ENCODE data around the gene KNTC1. TPM values are rescaled to one million over a fixed set of nuclear protein-coding genes. Genes with fewer than 3 reads are reported as not detected.

The KNTC1 gene, protein sequence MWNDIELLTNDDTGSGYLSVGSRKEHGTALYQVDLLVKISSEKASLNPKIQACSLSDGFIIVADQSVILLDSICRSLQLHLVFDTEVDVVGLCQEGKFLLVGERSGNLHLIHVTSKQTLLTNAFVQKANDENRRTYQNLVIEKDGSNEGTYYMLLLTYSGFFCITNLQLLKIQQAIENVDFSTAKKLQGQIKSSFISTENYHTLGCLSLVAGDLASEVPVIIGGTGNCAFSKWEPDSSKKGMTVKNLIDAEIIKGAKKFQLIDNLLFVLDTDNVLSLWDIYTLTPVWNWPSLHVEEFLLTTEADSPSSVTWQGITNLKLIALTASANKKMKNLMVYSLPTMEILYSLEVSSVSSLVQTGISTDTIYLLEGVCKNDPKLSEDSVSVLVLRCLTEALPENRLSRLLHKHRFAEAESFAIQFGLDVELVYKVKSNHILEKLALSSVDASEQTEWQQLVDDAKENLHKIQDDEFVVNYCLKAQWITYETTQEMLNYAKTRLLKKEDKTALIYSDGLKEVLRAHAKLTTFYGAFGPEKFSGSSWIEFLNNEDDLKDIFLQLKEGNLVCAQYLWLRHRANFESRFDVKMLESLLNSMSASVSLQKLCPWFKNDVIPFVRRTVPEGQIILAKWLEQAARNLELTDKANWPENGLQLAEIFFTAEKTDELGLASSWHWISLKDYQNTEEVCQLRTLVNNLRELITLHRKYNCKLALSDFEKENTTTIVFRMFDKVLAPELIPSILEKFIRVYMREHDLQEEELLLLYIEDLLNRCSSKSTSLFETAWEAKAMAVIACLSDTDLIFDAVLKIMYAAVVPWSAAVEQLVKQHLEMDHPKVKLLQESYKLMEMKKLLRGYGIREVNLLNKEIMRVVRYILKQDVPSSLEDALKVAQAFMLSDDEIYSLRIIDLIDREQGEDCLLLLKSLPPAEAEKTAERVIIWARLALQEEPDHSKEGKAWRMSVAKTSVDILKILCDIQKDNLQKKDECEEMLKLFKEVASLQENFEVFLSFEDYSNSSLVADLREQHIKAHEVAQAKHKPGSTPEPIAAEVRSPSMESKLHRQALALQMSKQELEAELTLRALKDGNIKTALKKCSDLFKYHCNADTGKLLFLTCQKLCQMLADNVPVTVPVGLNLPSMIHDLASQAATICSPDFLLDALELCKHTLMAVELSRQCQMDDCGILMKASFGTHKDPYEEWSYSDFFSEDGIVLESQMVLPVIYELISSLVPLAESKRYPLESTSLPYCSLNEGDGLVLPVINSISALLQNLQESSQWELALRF (N-terminal part only)
- total RNA-seq, result 3.9 and 4.5 TPM in 2 replicates

GRCh38 chr12:122526683-122527477, at the start of gene KNTC1, which contains the start of gene RSRC2:
Gene KNTC1, plus strand, starts transcription at chr12:122527249. Its CDS starts 2,815 bp downstream, at chr12:122530064.
Gene RSRC2, minus strand, starts transcription at chr12:122526936. Its CDS starts 83 bp downstream, at chr12:122526853.

DNA sequence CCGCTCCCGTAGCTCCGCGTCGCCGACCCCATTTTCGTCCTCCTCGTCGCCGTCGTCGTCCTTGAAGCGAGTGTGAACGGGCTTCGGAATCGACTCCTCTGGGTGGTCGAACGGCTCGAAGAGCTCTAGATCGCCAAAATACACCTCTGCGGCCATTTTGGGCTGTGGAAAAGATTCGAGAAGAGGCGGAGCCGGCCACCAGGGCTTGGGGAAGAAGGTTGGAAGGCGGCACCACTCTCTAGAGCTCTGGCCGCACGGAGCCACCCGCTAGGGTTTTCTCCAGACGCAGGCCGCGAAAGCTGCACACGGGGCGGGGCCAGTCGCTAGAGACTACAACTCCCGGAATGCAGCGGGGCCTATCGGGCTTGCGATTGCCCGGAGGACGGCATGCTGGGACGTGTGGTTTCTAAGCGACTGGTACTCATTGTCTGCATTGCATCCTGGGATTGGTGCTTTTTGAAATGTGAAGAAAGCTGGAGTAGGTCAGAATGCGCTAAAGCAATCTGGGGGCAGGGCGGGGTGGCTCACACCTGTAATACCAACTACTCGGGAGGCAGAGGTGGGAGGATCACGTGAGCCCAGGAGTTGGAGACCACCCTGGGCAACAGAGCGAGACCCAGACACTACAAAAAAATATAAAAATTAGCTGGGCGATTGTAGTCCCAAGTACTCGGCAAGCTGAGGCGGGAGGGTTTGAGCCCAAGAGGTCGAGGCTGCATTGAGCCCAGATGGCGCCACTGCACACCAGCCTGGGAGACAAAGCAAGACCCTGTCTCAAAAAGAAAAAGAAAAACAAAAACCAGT, 26.2 kb upstream of the KNTC1 start, which contains the start of gene ZCCHC8:
ZCCHC8 (minus strand) TSS at position 248 of the 804 bp plus-strand sequence; CDS start at position 156, 92 bp downstream.

Other genes starting within 250 kb of the KNTC1 start
- 21.5 and 28.3 TPM in 2 replicates for gene CLIP1, start 104.6 kb upstream of the KNTC1 start, total RNA-seq
- gene ZCCHC8, start 26.3 kb upstream of the KNTC1 start, total RNA-seq, result 7.4 and 7.6 TPM in 2 replicates
- gene RSRC2, start 313 bp upstream of the KNTC1 start, total RNA-seq, result 20.8 and 26.5 TPM in 2 replicates
- gene HCAR2, start 176.1 kb downstream of the KNTC1 start, total RNA-seq, result not detected in 2 replicates
- gene HCAR3, start 189.6 kb downstream of the KNTC1 start, total RNA-seq, result not detected in 2 replicates
- gene HCAR1, start 203.6 kb downstream of the KNTC1 start, total RNA-seq, result 0.78 and 1.6 TPM in 2 replicates
- 21.1 and 23.5 TPM in 2 replicates for gene DENR, start 225.6 kb downstream of the KNTC1 start, total RNA-seq
- 0.24 TPM in 1 of 2 replicates, not detected in the other for gene CCDC62, start 247.3 kb downstream of the KNTC1 start, total RNA-seq

All from cardiac ventricle fibroblast (primary cell).